Cardiac muscle cell (in vitro differentiated cells and primary cell): ENCODE measurements around the gene RIOK2. TPM values are rescaled to one million over a fixed set of nuclear protein-coding genes. Genes with fewer than 3 reads are reported as not detected.
"Not testable (repeated sequence)": the region's sequence is repeated elsewhere in the genome, so short reads cannot be mapped to it uniquely, and the experiment has no call there.

Source experiments
- DNase-seq, 2 donors: peaks; one replicate each; pipeline versions ENCODE4 v3.0.0 to v3.0.0-alpha.2; 2010 to 2017; ENCODE audit warnings: low read depth in 1 of 2, low spot score in 1 of 2
- H3K27ac ChIP-seq: fragments of 200-600 bp; sonication (generic); 2 replicates; pipeline ENCODE4 v1.5.1; 2016
- H3K27me3 ChIP-seq: fragments of 200-600 bp; sonication (generic); 2 replicates; pipeline ENCODE4 v1.6.0; 2016; ENCODE audit warnings: control low read depth
- H3K36me3 ChIP-seq: fragments of 200-600 bp; sonication (generic); 2 replicates; pipeline ENCODE4 v1.5.1; 2016; ENCODE audit warnings: control low read depth
- H3K4me1 ChIP-seq: fragments of 200-600 bp; sonication (generic); 2 replicates; pipeline ENCODE4 v1.8.1; 2017; ENCODE audit warnings: low read depth, mild to moderate bottlenecking, mixed run types
- H3K4me3 ChIP-seq: fragments of 200-600 bp; sonication (generic); 2 replicates; pipeline ENCODE4 v1.5.1; 2016; ENCODE audit warnings: mild to moderate bottlenecking
- H3K9me3 ChIP-seq: fragments of 200-600 bp; sonication (generic); 2 replicates; pipeline ENCODE4 v1.5.1; 2017; ENCODE audit warnings: low read depth, mild to moderate bottlenecking, control low read depth
- CTCF ChIP-seq: IDR thresholded peaks from 2 replicates; pipeline ENCODE4 v1.5.1; 2012; ENCODE audit warnings: low read depth, mild to moderate bottlenecking, low read length
- polyA plus RNA-seq: library from polyadenylated mRNA; unstranded; fragments of >200 nt; fragmentation: Nextera tagmentation; extraction: Ambion mirVana; gene quantifications from 2 replicates; pipeline ENCODE4 v1.2.1, GENCODE V29; 2016
- total RNA-seq: library from RNA; depleted of rRNA; stranded (reverse); fragments of >200 nt; gene quantifications from 2 replicates; pipeline ENCODE4 v1.2.3, GENCODE V29; 2016

RIOK2 gene
- total and polyA plus RNA-seq, 2 experiments from 2014 or later, result 23.6 to 26.4 TPM

- no peak for DNase-seq
- Histone ChIP-seq H3K4me3 (no peak overlapping the region), H3K4me1 (no peaks in the 10 kb centered on the region), H3K27ac (no peak overlapping the region), H3K36me3 (no peaks in the 10 kb centered on the region), H3K9me3 (no peaks in the 10 kb centered on the region), H3K27me3 (no peaks in the 10 kb centered on the region)
- no peak for TF ChIP-seq CTCF
These were observed 11.3 kb upstream of the RIOK2 start for GRCh38 chr5:97194366-97194765.

GRCh38 chr5:97193355-97193688 is 10.3 kb upstream of the RIOK2 start:
- Histone ChIP-seq H3K36me3 (no peaks in the 10 kb centered on the region), H3K27me3 (no peaks in the 10 kb centered on the region), H3K4me3 (no peak overlapping the region), H3K4me1 (no peaks in the 10 kb centered on the region), H3K27ac (no peak overlapping the region), H3K9me3 (no peaks in the 10 kb centered on the region)
- no peak for TF ChIP-seq CTCF
- no peak for DNase-seq

GRCh38 chr5:97192580-97193354 is 9.7 kb upstream of the RIOK2 start:
- no peaks in the 10 kb centered on the region for H3K4me1 ChIP-seq
- no peak overlapping the region for H3K27ac ChIP-seq
- no peak for TF ChIP-seq CTCF
- H3K4me3 ChIP-seq, result no peak overlapping the region
- H3K9me3 ChIP-seq, result no peaks in the 10 kb centered on the region
- no peaks in the 10 kb centered on the region for H3K27me3 ChIP-seq
- DNase-seq, result no peak
- H3K36me3 ChIP-seq, result no peaks in the 10 kb centered on the region

GRCh38 chr5:97191893-97192292 is 8.8 kb upstream of the RIOK2 start:
- Histone ChIP-seq H3K4me1 (no peaks in the 10 kb centered on the region), H3K36me3 (no peaks in the 10 kb centered on the region), H3K9me3 (no peaks in the 10 kb centered on the region), H3K27ac (no peak overlapping the region), H3K27me3 (no peaks in the 10 kb centered on the region), H3K4me3 (no peak overlapping the region)
- DNase-seq, result no peak
- no peak for TF ChIP-seq CTCF

- DNase-seq, H3K27ac ChIP-seq, H3K36me3 ChIP-seq, H3K27me3 ChIP-seq, H3K4me1 ChIP-seq, H3K4me3 ChIP-seq, H3K9me3 ChIP-seq: not testable (repeated sequence)
These were observed 6.5 kb upstream of the RIOK2 start for GRCh38 chr5:97189523-97189922.

GRCh38 chr5:97183930-97184213 is 825 bp upstream of the RIOK2 start:
- Histone ChIP-seq H3K4me1 (peaks cover 8% of the 10 kb centered on the region), H3K36me3 (no peaks in the 10 kb centered on the region), H3K27ac (peak overlapping the region; percentile 99), H3K4me3 (peak overlapping the region; percentile 74), H3K9me3 (no peaks in the 10 kb centered on the region), H3K27me3 (no peaks in the 10 kb centered on the region)
- no peak for TF ChIP-seq CTCF
- no peak for DNase-seq
